Activated effector memory CD4-positive, alpha-beta T cell treated with Interleukin-2 at 50 U/mL for 16 hours (primary cell): ENCODE data around the gene STX11.
A peak's percentile ranks its signal among the peaks of the same experiment; 100 is the strongest.
"Not testable (repeated sequence)": the region's sequence is repeated elsewhere in the genome, so short reads cannot be mapped to it uniquely, and the experiment has no call there.

ENCODE experiments used
- DNase-seq: peaks from one replicate; pipeline ENCODE4 v3.0.0-alpha.2; 2020

Gene STX11

DNA sequence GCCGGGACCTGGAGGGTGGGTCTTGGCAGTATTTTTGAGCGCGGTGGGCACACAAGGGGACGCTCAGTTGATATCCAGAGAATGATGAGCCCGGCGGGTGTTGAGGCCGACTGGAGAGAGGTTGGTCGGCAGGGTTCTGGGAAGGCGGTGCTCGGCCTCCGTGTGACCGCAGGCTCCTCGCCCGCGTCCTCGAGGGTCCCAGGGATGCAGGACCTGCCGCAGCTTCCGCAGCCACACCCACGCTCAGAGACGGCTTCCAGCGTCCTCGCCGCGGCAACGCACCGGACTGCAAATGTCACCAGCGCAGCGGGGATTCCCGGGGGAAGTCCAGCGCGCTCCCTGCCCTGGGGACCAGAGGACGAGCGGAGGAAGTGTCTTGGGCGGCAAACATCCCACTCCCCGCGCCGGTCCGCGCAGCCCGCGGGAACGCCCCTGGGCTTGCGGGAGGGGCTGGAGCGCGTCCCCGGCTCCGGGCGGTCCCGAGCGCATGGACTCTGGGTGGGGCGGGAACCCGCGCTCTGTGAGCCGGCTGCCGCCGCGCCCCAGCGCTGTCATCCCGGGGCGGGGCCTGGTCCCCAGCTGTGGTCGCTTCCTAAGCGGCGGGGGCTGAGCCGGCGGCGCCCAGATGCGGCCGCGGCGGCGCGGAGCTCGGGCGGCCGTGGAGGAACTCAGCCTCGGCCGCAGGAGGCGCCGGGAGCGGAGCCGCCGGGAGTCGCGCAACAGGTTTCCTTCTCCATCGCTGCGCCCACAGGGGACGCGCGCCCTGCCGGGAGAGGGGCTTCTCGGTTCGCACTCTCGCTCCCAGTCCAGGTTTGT, at the start of gene STX11:
Gene STX11, plus strand, starts transcription at position 624 of the 816 bp plus-strand sequence. CDS start 36,111 bp downstream, outside the sequence.
- DNase-seq: peak; percentile 69

DNA sequence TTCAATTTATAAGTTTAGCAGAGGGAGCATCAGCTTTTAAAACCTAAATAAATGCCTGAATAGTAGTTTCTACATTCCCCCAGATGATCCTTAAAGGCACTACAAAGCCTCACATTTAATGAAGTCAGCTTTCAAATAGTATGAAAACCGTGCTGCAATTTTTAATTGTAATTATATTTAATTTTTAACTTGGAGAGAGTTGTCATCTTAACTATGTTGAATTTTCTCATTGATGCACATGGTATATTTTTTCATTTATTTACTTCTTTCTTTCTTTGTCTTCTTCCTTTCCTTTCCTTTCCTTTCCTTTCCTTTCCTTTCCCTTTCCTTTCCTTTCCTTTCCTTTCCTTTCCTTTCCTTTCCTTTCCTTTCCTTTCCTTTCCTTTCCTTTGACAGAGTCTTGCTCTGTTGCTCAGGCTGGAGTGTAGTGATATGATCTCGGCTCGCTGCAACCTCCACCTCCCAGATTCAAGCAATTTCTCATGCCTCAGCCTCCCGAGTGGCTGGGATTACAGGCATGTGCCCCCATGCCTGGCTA, 47.2 kb upstream of the STX11 start:
- DNase-seq: no peak

DNA sequence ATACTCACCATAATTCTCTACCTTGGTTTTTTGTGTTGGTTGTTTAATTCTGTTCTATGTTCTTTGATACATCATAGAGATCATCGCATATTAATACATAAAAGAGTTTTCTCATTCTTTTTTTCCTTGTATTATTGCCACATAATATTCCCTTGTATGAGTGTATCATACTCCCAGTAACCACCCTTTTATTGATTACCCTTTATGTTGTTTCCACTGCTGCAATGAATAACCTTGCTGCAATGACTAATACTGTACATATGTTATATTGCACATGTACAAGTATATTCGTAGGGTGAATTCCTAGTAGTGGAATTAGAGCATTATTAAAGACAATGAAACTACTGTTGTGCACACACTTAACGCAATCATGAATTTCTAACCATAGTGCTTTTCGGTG, 45.8 kb upstream of the STX11 start:
- no peak for DNase-seq

DNA sequence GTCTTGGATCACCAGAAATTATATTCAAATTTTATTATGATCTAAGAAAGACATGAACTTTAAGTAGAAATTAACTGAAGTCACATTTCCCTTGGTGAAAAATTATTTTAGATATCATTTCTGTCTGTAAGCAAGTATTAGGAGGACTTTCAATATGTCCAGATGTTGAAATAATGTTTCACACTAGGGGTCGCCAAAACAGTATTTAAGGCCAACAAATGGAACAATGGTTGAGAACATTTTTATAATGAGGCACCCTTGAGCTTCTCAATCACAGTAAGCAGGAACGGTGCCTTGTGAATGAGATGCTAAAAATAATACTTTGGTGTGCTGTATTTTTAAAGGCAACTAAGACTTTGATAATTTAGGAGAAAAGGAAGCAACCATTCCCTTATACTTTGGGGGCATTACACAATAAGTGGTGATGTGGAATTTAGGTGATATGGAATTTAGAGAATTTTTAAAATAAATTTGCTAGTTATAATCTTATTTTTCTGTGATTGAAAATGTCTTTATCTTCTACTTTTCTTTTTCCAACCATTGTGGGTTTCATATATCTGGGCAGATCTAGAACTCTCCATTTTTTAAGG, 45.3 kb upstream of the STX11 start:
- DNase-seq: no peak

DNA sequence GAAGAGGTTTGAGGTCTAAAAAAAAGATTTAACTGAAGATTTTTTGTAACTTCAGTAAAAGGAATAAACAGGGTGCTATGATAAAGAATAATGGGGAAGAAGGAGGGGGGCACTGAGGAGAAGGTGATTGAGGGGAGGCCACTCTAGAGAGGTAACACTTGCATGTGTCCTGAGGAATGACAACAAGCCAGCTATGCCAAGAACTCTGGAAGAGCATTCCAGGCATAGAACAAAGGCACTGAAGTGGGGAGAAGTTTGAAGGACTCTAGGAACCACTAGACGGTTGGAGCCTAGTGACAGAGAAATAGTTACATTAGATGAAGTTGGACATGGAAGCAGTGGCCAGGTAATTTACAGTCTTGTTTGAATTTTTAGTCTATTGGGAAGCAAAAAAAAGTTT, 44.1 kb upstream of the STX11 start:
- no peak for DNase-seq

DNA sequence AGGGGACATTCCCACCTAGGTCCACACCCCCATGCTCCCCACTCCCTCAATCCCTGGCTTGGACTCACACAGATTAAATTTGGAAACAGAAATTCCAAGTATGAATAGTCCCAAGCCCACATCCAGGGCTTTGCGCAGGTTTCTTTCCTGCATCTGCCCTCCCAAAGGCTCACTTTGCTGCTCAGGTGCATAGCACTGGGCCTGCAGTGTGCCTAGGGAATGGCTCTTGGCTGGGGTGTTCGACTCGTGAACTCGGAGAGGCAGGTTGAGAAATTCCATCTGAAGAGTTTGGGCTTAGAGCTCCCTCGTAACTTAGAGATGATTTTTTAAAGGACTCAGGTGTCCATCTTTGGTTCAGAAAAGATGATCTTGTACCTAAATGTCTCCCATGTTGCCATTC, 40.1 kb upstream of the STX11 start:
- no peak for DNase-seq

DNA sequence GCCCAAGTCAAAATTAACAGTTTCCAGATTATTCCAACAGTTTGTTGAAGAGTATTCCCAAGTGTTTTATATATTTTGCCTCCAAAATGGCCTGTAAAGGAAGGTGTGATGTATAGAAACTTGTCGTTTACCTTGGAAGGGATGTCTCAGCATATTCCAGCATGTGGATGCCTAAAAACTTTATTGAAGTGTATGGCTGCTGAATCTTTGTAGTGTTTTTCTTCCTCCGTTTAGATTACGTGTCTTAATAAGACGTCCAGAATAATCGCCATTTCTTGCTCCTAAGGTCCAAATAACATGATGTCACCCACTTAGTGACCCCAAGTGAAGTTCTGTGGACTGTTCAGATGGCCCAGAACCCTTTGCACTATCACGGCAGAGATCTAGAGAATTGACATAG, 37.0 kb upstream of the STX11 start:
- no peak for DNase-seq

DNA sequence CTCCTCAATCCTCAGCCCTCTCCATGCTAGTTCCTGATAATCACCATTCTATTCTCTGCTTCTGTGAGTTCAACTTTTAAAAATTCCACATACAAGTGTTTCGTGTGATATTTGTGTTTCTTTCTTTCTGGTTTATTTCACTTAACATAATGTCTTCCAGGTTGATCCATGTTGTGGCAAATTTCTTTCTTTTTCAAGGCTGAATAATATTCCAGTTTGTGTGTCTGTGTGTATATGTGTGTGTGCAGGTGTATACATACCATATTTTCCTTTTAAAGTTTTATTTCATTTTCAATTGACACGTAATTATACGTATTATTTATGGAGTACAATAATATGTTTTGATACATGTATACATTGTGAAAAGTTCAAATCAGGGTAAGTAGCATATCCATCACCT, 35.1 kb upstream of the STX11 start:
- DNase-seq: no peak

DNA sequence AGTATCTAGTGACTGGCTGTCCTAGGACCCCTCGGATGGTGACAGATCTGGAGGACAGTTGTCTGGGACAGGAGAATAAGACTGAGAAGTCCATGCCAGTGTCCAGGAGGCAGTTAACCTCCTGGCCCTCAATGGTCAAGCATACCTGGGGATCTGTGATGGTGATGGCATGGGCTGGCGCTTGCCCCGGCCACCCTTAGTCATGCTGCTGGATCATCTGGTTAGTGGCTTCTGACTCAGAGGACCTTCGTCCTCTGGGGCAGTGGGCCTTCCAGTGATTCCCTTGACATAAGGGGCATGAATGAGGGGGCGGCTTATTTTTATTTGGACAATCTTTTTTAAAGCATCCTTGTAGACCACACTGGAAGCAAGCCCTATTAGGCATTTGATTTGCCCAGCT, 30.9 kb upstream of the STX11 start:
- no peak for DNase-seq

DNA sequence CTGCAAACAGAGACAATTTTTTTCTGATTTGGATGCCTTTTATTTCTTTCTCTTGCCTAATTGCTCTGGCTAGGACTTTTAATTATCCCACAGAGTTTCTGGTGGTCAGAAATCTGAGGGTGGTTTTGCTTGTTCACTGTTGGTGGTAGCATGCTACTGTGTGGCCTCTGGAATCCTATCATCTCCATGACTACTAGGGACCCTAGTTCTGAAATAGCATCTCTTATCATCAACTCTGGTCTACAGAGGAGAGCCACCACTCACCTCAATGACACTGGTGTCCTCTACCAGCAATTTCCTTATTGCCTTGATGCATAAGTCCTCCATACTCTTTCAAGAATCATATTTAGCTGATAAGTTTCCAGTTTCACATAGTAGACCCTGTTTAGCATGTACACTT, 27.5 kb upstream of the STX11 start:
- no peak for DNase-seq

DNA sequence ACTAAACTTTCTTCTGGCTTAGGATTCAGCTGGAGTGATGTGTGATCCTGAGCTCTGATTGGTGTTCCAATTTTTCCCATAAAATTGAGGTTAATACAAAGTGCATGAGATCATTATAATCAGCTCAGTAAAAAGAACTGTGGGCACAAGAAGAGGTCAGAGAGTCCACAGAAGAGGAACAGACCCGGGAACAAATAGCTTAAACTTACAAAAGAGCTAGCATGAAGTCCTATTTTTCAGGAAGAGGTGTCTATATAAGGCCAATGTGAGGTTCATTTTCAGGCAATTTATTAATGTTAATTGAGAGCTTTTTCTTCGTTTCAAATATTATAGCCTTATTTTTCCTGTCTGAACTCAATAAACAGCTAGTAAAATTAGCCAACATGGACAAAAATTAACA, 26.9 kb upstream of the STX11 start:
- DNase-seq: no peak

DNA sequence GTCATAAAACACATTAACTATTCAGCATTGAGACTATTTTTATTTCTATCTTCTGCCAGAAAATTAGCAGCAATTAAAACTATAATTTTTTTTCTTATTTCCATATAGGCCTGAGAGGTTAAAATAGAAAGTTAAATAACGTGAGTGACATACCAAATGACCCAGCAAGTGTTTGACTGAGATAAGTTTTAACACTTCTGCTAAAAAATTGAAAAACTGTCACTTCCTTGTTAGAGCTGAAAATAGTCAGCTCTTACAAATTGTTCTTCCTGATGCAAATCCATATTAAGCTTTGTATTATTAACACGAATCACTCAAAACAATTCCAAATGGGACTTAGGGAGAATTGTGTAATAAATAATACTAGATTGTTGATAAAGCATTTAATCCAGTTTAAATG, 26.5 kb upstream of the STX11 start:
- DNase-seq: no peak

DNA sequence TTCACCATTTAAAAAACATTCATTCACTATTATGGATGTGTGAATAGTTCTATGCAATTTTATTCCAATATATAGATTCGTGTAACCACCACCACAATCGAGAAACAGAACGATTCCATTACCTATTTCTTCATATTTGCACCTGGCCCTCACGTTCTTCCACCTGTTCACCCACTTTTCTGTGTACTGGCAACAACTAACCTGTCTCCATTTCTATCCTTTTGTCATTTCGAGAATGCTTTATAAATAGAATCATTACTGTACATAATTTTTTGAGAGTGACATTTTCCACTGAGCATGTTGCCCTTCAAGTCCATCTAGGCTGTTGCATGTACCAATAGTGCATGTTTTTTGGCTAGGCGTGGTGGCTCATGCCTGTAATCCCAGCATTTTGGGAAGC, 23.2 kb upstream of the STX11 start:
- no peak for DNase-seq

DNA sequence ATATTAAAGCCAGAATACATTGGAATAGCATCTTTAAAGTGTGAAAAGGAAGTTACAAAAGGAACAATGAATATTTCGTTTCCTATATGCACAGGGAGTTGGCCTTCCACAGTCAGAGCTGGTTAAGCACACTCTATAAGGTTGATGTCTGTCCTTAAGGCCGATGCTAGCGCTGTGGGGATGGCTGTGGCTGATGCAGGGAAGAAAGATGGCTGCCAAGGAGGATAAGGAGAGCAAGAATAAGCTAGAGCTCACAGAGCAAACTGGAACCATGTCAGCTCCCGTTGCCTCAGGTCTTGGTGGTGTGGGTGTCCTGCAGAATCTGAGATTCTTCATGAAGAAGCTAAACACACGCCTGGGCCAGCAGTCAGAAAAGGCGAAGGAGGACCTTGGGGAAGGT, 20.8 kb upstream of the STX11 start:
- no peak for DNase-seq

DNA sequence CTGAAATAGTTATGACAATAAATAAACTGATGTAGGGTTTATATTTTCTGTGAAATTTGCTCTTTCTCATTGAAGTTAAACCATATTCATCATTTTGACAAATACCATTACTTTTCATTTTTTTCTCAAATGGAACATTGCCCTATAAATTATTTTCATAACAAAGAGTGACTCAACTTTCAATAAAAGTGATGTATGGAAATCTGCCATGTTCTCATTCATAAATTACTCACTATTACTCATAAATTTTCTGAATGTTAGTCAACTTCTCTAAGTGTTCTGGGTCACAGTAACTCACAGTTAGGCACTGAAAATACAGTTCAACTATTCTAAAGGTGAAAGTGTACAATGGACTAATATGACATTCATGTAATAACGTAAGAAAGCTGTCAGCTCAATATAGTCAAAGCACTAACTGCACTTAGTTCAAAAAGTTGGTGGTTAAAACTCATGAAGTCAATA, 19.0 kb upstream of the STX11 start:
- no peak for DNase-seq

DNA sequence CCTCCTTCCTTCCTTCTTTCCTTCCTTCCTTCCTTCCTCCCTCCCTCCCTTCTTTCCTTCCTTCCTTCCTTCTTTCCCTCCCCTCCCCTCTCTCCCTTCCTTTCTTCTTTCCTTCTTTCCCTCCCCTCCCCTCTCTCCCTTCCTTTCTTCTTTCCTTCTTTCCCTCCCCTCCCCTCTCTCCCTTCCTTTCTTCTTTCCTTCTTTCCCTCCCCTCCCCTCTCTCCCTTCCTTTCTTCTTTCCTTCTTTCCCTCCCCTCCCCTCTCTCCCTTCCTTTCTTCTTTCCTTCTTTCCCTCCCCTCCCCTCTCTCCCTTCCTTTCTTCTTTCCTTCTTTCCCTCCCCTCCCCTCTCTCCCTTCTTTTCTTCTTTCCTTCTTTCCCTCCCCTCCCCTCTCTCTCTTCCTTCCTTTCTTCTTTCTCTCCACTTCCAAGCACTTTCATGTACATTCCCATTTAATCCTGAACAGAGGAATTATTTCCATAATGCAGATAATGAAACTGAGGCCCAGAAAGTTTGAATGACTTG, 18.1 kb upstream of the STX11 start:
- not testable (repeated sequence) for DNase-seq

DNA sequence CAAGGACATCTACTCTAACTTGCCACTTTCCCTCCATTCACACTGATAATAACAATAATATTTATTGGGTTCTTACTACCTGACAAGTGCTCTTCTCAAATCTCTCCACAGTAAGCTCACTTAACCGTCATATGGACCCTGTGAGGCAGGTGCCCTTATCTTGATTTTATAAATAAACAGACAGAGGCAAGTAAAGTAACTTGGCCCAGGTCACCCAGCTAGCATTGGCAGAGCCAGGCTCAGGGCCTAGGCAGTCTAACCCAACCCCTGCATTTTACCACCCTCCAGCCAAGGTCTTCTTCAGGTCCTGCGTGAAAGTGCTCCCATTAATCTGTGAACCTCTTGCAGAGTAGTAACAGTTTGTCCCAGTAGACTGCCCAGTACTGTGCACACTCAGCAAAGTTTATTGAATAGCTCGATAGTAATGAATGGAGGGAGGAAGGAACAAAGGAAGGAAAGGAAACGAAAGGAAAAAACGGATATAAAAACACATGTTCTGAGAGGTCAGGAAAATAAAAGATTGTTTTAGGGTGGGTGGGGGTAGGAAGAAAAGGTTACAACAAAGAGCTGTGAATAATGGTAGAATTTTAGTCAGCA, 17.0 kb upstream of the STX11 start:
- no peak for DNase-seq

DNA sequence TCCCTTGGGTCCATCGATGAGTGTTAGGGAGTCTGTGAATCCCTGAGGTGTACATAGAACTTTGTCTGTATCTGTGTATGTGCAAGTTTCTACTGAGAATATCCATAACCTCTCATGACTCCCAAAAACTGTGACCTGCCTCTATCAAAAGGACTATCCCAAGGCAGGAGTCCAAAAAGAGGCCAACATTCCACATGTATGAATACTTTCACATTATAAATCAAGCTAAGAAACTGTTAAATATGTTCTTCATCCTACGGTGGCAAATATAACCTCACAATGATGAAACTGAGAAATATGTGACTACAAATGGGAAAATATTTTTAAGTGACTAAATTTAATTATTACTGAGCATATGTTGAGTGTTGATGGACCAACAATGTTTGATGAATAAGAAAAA, 16.1 kb upstream of the STX11 start:
- no peak for DNase-seq

DNA sequence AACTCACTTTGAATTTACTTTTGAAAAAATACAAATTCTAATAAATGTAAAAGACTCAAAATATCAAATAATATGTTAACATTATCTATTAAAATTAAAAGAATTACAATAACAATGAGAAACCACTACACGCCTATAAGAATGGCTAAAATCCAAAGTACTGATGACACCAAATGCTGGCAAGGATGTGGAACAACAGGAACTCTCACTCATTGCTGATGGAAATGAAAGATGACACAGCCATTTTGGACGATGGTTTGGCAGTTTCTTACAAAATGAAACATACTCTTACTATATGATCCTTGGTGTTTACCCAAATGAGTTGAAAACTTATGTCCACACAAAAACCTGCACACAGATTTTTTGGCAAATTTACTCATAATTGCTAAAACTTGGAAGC, 15.6 kb upstream of the STX11 start:
- DNase-seq: no peak

DNA sequence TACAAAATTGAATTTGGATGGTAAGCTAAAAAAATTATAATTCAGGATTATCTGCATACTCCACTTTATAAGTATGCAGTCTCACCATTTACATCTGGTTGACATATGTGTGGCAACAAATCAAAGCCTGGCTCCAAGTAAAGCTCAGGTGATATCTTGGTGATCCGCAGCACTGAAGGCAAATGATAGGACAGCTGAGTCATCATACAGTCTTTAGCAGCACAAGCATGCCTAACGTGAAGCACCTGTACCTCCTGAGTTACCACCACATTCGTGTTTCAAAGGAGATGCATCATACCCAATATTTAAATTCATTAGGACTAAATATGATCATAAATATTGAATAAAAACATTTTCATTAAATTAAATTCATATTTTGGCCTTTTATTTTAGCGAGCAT, 11.8 kb upstream of the STX11 start:
- DNase-seq: no peak

DNA sequence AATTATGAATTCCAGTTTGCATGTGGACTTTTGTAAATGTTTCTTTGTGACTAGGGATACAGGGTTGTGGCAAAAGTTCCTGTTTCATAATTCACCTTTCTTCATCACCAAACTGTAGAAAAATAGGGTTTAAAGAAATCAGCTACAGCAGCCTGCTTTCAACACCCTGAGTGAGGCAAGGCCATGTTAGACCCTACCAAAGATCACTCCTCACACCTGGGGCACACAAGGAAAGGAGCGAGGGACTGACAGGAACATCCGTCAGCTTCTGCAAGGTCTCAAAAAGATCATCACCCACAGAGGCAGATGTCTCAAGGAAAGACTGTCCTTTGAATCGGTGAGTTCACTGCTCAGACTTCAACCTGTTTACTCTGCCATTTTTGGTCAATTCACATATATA, 10.5 kb upstream of the STX11 start:
- DNase-seq: no peak

DNA sequence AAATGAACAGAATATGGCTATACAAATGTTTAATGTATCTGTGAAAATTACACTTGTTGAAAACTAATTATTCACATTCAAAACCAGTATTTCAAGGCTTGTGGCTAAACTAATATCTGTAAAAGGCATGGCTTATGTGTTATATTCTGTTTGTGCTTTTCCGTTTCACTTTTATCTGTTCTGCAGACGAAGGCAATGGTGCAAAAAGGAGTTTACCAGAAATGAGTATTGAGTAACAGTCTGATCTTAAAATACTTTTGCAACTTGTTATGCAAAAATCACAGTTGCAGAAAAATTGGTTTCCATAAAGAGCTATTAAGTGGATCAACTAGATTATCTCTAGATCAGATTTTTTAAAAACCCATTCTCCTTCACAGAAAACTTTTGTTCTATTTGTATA, 9.4 kb upstream of the STX11 start:
- no peak for DNase-seq

DNA sequence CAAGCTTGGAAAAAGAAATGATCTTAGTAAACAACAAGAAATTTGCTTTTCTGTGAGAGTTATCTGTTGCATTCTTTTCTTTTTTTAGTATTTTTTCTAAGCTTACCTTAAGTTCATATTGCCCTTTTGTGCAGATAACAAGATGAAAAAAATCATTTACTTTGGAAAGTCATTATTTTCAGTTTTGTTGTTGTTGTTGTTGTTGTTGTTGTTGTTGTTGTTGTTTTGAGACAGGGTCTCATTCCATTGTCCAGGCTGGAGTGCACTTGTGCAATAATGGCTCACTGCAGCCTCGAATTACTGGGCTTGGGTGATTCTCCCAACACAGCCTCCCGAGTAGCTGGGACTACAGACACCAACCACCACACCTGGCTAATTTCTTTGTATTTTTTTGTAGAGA, 8.8 kb upstream of the STX11 start:
- no peak for DNase-seq

DNA sequence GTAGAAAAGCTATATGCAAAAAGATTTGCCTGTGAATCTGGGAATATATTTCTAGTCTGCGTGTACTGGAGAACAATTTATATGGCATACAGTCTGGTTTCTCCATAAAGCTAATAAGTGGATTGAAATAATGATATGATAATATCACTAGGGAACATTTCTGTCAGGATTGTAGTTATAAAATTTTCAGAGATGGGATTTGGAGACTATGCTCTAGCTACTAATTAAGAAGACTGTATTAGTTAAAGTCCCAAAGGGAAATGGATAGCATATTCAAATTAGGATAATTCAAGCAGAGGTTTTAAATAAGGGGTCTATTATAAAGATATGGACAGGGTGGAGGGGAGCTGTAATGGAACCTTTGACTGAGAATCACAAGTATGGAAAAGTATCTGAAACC, 7.2 kb upstream of the STX11 start:
- no peak for DNase-seq
